Gastrocnemius medialis (tissue), 4 donors: ENCODE measurements around the gene ENAH. TPM values are rescaled to one million over a fixed set of nuclear protein-coding genes. Genes with fewer than 3 reads are reported as not detected.

Experiments
- ATAC-seq, 2 donors: fragments of 150-250 bp; one replicate each; pipeline ENCODE4 v1.9.1; 2016
- DNase-seq, 2 donors: peaks; one replicate each; pipeline ENCODE4 v3.0.0-alpha.2; 2019
- H3K27ac ChIP-seq, 4 donors: fragments of 200-600 bp; sonication (generic); 1 replicate in 1 of 4; 2 replicates in 3 of 4; pipeline ENCODE4 v1.5.1; 2016 to 2018; ENCODE audit warnings: mild to moderate bottlenecking in 2 of 4, moderate library complexity in 1 of 4
- H3K27me3 ChIP-seq, 3 donors: fragments of 200-600 bp; sonication (generic) in 2 of 3; 1 replicate in 1 of 3; 2 replicates in 2 of 3; pipeline versions ENCODE4 v1.5.1 to v1.6.0; 2016 to 2019; ENCODE audit warnings: mild to moderate bottlenecking in 1 of 3, moderate library complexity in 1 of 3
- H3K36me3 ChIP-seq, 2 donors: fragments of 200-600 bp; sonication (generic) in 1 of 2; one replicate each; pipeline ENCODE4 v1.5.1; 2017 to 2018
- H3K4me1 ChIP-seq, 2 donors: fragments of 200-600 bp; sonication (generic) in 1 of 2; one replicate each; pipeline ENCODE4 v1.5.1; 2016 to 2017; ENCODE audit warnings: mild to moderate bottlenecking in 2 of 2
- H3K4me3 ChIP-seq, 4 donors: fragments of 200-600 bp; sonication (generic) in 3 of 4; 1 replicate in 1 of 4; 2 replicates in 3 of 4; pipeline ENCODE4 v1.5.1; 2016 to 2019; ENCODE audit warnings: mild to moderate bottlenecking in 2 of 4
- H3K9me3 ChIP-seq, 3 donors: fragments of 200-600 bp; sonication (generic) in 2 of 3; 1 replicate in 1 of 3; 2 replicates in 2 of 3; pipeline ENCODE4 v1.5.1; 2016 to 2019
- CTCF ChIP-seq, 5 experiments: fragments of 450-650 bp in 3 of 5; fragments of 200-600 bp in 2 of 5; sonication (generic) in 2 of 5; IDR thresholded peaks in 4 of 5; conservative IDR thresholded peaks in 1 of 5; 1 replicate in 4 of 5; 2 replicates in 1 of 5; pipeline ENCODE4 v1.5.1; 2016 to 2019; ENCODE audit warnings: antibody characterized with exemption in 5 of 5, mild to moderate bottlenecking in 3 of 5, moderate library complexity in 3 of 5
- POLR2A ChIP-seq, 2 donors: fragments of 450-650 bp; IDR thresholded peaks; one replicate each; pipeline ENCODE4 v1.6.1; 2017; ENCODE audit warnings: antibody characterized with exemption in 2 of 2, mild to moderate bottlenecking in 2 of 2, moderate library complexity in 2 of 2
- in situ Hi-C, 4 donors: fragments of 200-750 bp; cut with MboI; loops; one replicate each; pipeline versions ENCODE4 v1.15.0 to v1.8.0; 2017; ENCODE audit warnings: low sequenced_read_pairs in 4 of 4
- intact Hi-C: fragments of 100-400 bp; cut with DNase I; formaldehyde crosslinking; loops from one replicate; pipeline ENCODE4 v1.15.1; 2023; ENCODE audit warnings: low total_unique reads
- total RNA-seq, 4 donors: library from RNA; depleted of rRNA; stranded (reverse); fragments of >200 nt; gene quantifications; one replicate each; pipeline versions ENCODE4 v1.1.0 to v1.2.3, GENCODE V29; 2016

The ENAH gene
- total RNA-seq, 4 donors from 2014 or later = 56.1 to 112 (median 62.2) TPM

DNA sequence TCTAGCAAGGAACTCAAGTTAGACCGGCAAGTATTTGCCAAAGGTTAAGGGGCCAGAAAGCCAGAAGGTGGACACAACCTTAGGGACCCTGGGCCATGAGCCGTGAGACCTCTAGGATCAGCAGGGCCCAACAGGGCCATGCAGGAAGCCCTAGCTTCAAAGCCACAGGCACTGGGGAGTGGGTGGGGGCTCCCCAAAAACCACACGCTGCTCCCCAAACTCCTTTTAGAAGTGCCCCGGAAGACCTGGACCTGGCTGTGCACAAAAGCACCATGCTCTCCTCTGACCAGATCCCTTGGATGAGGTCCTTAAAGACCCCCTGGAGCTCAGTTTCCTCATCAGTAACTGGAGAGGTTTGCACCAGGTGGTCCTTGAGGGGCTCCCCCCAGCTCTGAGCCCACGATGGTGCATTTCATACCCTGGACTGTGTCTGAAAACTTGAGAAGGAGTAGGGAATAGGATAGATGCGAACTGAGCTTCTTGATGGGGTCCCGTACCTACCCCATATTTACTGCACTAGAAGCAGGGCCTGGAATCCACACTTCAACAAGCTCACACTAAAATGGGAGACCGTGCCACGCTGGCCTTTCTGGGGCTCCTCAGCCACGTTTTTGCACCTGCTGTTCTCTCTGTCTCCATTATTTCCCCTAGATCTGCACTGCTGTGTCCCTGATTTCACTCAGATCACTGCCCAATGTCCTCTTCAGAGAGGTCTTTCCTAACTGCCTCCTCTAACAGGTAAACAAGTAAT is 184.5 kb downstream of the ENAH start:
- Histone ChIP-seq H3K36me3 (no peaks in the 10 kb centered on the region), H3K9me3 (no peaks in the 10 kb centered on the region), H3K27me3 (no peaks in the 10 kb centered on the region), H3K4me3 (no peak overlapping the region), H3K4me1 (peaks cover 0 to 9% of the 10 kb centered on the region in 2 donors), H3K27ac (peak overlapping the region in 3 of 4 donors; percentile 60 to 67 (median 67))
- intact Hi-C loops (no loop called here), in situ Hi-C loops (no loop called here)
- no peak for TF ChIP-seq CTCF (IDR thresholded peaks at IDR 0.05 in 4 of 5, conservative IDR thresholded peaks at IDR 0.05 in 1 of 5)
- no peak for TF ChIP-seq POLR2A (IDR thresholded peaks at IDR 0.05)
- DNase-seq = no peak
- no peak for ATAC-seq

- ATAC-seq = no peak
Observed at GRCh38 chr1:225467193-225468020, 185.5 kb downstream of the ENAH start.

DNA sequence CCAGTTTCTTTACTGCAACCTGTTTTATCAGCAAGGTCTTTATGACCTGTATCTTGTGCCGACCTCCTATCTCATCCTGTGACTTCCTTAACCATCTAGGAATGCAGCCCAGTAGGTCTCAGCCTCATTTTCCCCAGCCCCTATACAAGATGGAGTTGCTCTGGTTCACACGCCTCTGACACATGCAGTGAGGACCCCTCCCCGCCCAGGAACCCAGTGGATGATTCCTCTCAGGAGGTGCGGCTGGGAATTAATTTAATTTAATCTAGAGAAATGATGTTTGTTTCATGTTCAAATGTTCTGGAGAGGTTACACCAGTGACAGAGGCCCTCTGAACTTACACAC is 186.1 kb downstream of the ENAH start:
- ATAC-seq (no peak), DNase-seq (no peak)
- in situ Hi-C loops = no loop called here
- peaks cover 0 to 14% of the 10 kb centered on the region in 2 donors for H3K4me1 ChIP-seq
- H3K36me3 ChIP-seq = no peaks in the 10 kb centered on the region
- no peaks in the 10 kb centered on the region for H3K27me3 ChIP-seq
- intact Hi-C loops = no loop called here
- peak overlapping the region in 3 of 4 donors; percentile 60 to 67 (median 67) for H3K27ac ChIP-seq
- H3K4me3 ChIP-seq = no peak overlapping the region
- no peaks in the 10 kb centered on the region for H3K9me3 ChIP-seq
- TF ChIP-seq CTCF (IDR thresholded peaks at IDR 0.05 in 4 of 5, conservative IDR thresholded peaks at IDR 0.05 in 1 of 5) = no peak
- TF ChIP-seq POLR2A (IDR thresholded peaks at IDR 0.05) = no peak

More at GRCh38 chr1:225467193-225468020, 185.5 kb downstream of the ENAH start:
- Histone ChIP-seq H3K36me3 (no peaks in the 10 kb centered on the region), H3K4me3 (peak overlapping the region; percentile 11 to 41 (median 38)), H3K27me3 (no peaks in the 10 kb centered on the region), H3K27ac (peak overlapping the region; percentile 60 to 67 (median 66)), H3K4me1 (peaks cover 0 to 14% of the 10 kb centered on the region in 2 donors), H3K9me3 (no peaks in the 10 kb centered on the region)
- intact Hi-C loops (no loop called here), in situ Hi-C loops (no loop called here)
- DNase-seq = peak; percentile 43 to 44
- no peak for TF ChIP-seq CTCF (IDR thresholded peaks at IDR 0.05 in 4 of 5, conservative IDR thresholded peaks at IDR 0.05 in 1 of 5)
- peak; percentile 18 to 29 for TF ChIP-seq POLR2A (IDR thresholded peaks at IDR 0.05)

- H3K36me3 ChIP-seq = no peaks in the 10 kb centered on the region
- in situ Hi-C loops = no loop called here
- no peaks in the 10 kb centered on the region for H3K9me3 ChIP-seq
- no peaks in the 10 kb centered on the region for H3K27me3 ChIP-seq
- peak overlapping the region in 2 of 4 donors; percentile 21 to 26 for H3K27ac ChIP-seq
- no peak overlapping the region for H3K4me3 ChIP-seq
- intact Hi-C loops = no loop called here
- no peak for TF ChIP-seq POLR2A (IDR thresholded peaks at IDR 0.05)
- TF ChIP-seq CTCF (IDR thresholded peaks at IDR 0.05 in 4 of 5, conservative IDR thresholded peaks at IDR 0.05 in 1 of 5) = no peak
- ATAC-seq = no peak
- peaks cover 0 to 14% of the 10 kb centered on the region in 2 donors for H3K4me1 ChIP-seq
- no peak for DNase-seq
Observed at GRCh38 chr1:225465793-225466517, 187.0 kb downstream of the ENAH start.
